ENCODE results near the gene RBFOX2. TPM values are rescaled to one million over a fixed set of nuclear protein-coding genes. Genes with fewer than 3 reads are reported as not detected.

RBFOX2 gene
- total and polyA plus RNA-seq, 2 donors (not counting 3 experiments of a cell fraction or from before 2014, with no cell fraction given) = 125 to 142 TPM

DNA sequence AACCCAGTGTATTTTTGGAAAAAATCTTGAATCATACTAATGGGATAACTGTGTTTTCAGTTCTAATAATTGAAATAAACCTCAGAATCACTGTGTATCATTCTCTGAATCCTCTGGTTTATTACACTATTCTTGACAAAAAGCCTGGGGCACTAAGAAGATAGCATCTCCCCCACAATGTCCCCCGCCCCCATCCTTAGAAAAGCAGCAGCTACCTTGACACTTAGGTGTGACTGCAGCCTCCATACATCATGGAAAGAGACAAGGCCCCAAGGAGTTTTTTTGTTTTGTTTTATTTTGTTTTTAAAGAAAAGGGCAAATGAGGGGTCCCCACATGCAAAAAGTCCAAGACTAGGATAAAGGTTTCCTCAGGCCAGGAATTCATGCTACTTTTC is 186.1 kb downstream of the RBFOX2 start:
- no TSS peak for BruUV-seq (replicated peaks)
- no peak overlapping the region for H3K9ac ChIP-seq (replicated peaks; ENCODE audit: extremely low read depth, insufficient read depth, low read length)
- ChIA-PET CTCF (interaction anchor here (0.7 to 2.0 kb wide), 5 partner anchors 18 to 157 kb away, joined by 3 to 5 read pairs (median 4); no protein-coding TSS in a partner anchor), POLR2A (no interaction called here)
- intact Hi-C loops (cut with micrococcal nuclease) (loop anchor here (5.0 kb wide), 1 partner anchor 40 kb away; no protein-coding TSS in a partner anchor), dilution Hi-C loops (cut with MboI; ENCODE audit: extremely low pct_ligation_motif_present, low sequenced_read_pairs) (no loop called here)
- no peak overlapping the region for H2AFZ ChIP-seq (ENCODE audit: low read depth, low read length)
- no peak overlapping the region for H3K4me3 ChIP-seq (replicated peaks in 1 of 3; ENCODE audit: insufficient read depth in 1 of 3, low read depth in 1 of 3, low read length in 3 of 3)
- H3K36me3 ChIP-seq (ENCODE audit: control insufficient read depth in 2 of 2, extremely low read depth in 1 of 2, insufficient read depth in 2 of 2, low read length in 2 of 2) = no peaks in the 10 kb centered on the region
- TF ChIP-seq, protein P1, sequence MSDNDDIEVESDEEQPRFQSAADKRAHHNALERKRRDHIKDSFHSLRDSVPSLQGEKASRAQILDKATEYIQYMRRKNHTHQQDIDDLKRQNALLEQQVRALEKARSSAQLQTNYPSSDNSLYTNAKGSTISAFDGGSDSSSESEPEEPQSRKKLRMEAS (IDR thresholded peaks at IDR 0.05; ENCODE audit: insufficient read depth, insufficient read length) = no peak
- no peak for TF ChIP-seq JUN (IDR thresholded peaks at IDR 0.05; ENCODE audit: borderline replicate concordance, insufficient read depth, insufficient read length, low read depth)
- TF ChIP-seq EZH2 (IDR thresholded peaks at IDR 0.05; ENCODE audit: borderline replicate concordance, low read depth, low read length, severe bottlenecking) = no peak
- TF ChIP-seq GATA2 (IDR thresholded peaks at IDR 0.05; ENCODE audit: insufficient read depth, insufficient read length, low read depth, low read length) = no peak
- TF ChIP-seq POLR2AphosphoS5 (IDR thresholded peaks at IDR 0.05; ENCODE audit: insufficient read depth, low read depth, low read length) = no peak
- no peak for TF ChIP-seq FOS (IDR thresholded peaks at IDR 0.05; ENCODE audit: borderline replicate concordance, insufficient read depth, low read length)
- TF ChIP-seq MYC (IDR thresholded peaks at IDR 0.05; ENCODE audit: low read depth, low read length) = no peak
- no peak for TF ChIP-seq POLR2A (IDR thresholded peaks at IDR 0.05; ENCODE audit: low read depth, low read length)
- TF ChIP-seq, protein P2, sequence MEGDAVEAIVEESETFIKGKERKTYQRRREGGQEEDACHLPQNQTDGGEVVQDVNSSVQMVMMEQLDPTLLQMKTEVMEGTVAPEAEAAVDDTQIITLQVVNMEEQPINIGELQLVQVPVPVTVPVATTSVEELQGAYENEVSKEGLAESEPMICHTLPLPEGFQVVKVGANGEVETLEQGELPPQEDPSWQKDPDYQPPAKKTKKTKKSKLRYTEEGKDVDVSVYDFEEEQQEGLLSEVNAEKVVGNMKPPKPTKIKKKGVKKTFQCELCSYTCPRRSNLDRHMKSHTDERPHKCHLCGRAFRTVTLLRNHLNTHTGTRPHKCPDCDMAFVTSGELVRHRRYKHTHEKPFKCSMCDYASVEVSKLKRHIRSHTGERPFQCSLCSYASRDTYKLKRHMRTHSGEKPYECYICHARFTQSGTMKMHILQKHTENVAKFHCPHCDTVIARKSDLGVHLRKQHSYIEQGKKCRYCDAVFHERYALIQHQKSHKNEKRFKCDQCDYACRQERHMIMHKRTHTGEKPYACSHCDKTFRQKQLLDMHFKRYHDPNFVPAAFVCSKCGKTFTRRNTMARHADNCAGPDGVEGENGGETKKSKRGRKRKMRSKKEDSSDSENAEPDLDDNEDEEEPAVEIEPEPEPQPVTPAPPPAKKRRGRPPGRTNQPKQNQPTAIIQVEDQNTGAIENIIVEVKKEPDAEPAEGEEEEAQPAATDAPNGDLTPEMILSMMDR (IDR thresholded peaks at IDR 0.05; ENCODE audit: extremely low read depth in 1 of 2, insufficient read depth in 1 of 2, low read depth in 1 of 2, low read length in 2 of 2) = no peak
- peaks cover 26% of the 10 kb centered on the region for H3K79me2 ChIP-seq (ENCODE audit: control insufficient read depth, insufficient read depth, low read length)
- no peak overlapping the region for H3K4me2 ChIP-seq (ENCODE audit: insufficient read depth, low read length)
- H3K27ac ChIP-seq (ENCODE audit: insufficient read depth, low read depth, low read length) = no peak overlapping the region
- H3K9me3 ChIP-seq (replicated peaks; ENCODE audit: control insufficient read depth, insufficient read depth, low read length) = no peaks in the 10 kb centered on the region
- no peaks in the 10 kb centered on the region for H3K27me3 ChIP-seq (ENCODE audit: control insufficient read depth in 2 of 2, insufficient read depth in 2 of 2, low read length in 2 of 2)
- no peaks in the 10 kb centered on the region for H3K9me1 ChIP-seq (replicated peaks; ENCODE audit: control insufficient read depth, extremely low read depth, insufficient read depth, low read length)
- FAIRE-seq (no peak), DNase-seq (ENCODE audit: low read depth, low spot score) (no peak)
- peaks cover 23% of the 10 kb centered on the region for H3K4me1 ChIP-seq (ENCODE audit: control insufficient read depth, extremely low read depth, insufficient read depth, low read length)
- no peaks in the 10 kb centered on the region for H4K20me1 ChIP-seq (replicated peaks; ENCODE audit: control insufficient read depth, extremely low read depth, insufficient read depth, low read length)
